T-cell (primary cell): Measurements from ENCODE around the gene LDLRAD2. TPM values are rescaled to one million over a fixed set of nuclear protein-coding genes. Genes with fewer than 3 reads are reported as not detected.

Experiments used
- ATAC-seq, 4 experiments: fragments of 200-7000 bp in 3 of 4; fragments of 150-1000 bp in 1 of 4; cut with Tn5 transposase; replicated peaks in 1 of 4; 1 replicate in 3 of 4; 2 replicates in 1 of 4; pipeline ENCODE4 v1.10.0; 2021; ENCODE audit warnings: moderate library complexity in 3 of 4, mild to moderate bottlenecking in 2 of 4, moderate number of reproducible peaks in 1 of 4
- CTCF ChIA-PET, 2 donors: fragments of 300-600 bp; sonication (Branson Sonifier 250); formaldehyde crosslinking; loops; one replicate each; lab custom pipeline; 2022; ENCODE audit warnings: antibody characterized with exemption in 2 of 2; lab: Charles Lee
- POLR2A ChIA-PET, 2 donors: fragments of 300-600 bp; sonication (Branson Sonifier 250); formaldehyde crosslinking; loops; one replicate each; lab custom pipeline; 2022; ENCODE audit warnings: antibody characterized with exemption in 2 of 2; lab: Charles Lee
- DNase-seq, 35 experiments: peaks; one replicate each; pipeline versions ENCODE4 v3.0.0 to v3.0.0-alpha.2; 2013 to 2023
- H3K27ac ChIP-seq: one replicate; pipeline ENCODE4 v1.5.1; 2013; ENCODE audit warnings: low read length
- H3K27me3 ChIP-seq, 2 experiments: replicated peaks in 1 of 2; 1 replicate in 1 of 2; 2 replicates in 1 of 2; pipeline versions ENCODE4 v1.6.1 to v1.7.0; 2013; ENCODE audit warnings: low read length in 1 of 2, mixed read lengths in 1 of 2; ENCODE audit not compliant: control insufficient read depth in 2 of 2, insufficient read depth in 2 of 2; ENCODE audit errors: extremely low read depth in 1 of 2
- H3K36me3 ChIP-seq, 2 donors: 1 replicate in 1 of 2; 2 replicates in 1 of 2; pipeline versions ENCODE4 v1.6.1 to v1.7.0; 2013; ENCODE audit warnings: low read length in 1 of 2; ENCODE audit not compliant: control insufficient read depth in 2 of 2, insufficient read depth in 1 of 2; ENCODE audit errors: extremely low read depth in 1 of 2
- H3K4me1 ChIP-seq, 2 experiments: 1 replicate in 1 of 2; 2 replicates in 1 of 2; pipeline versions ENCODE4 v1.6.1 to v1.7.0; 2013; ENCODE audit warnings: low read length in 2 of 2, mixed read lengths in 1 of 2; ENCODE audit not compliant: insufficient read depth in 2 of 2, control insufficient read depth in 1 of 2; ENCODE audit errors: extremely low read depth in 1 of 2
- H3K4me3 ChIP-seq, 2 donors: 1 replicate in 1 of 2; 2 replicates in 1 of 2; pipeline versions ENCODE4 v1.5.1 to v1.7.0; 2013; ENCODE audit warnings: mild to moderate bottlenecking in 2 of 2, low read length in 1 of 2, moderate library complexity in 1 of 2; ENCODE audit not compliant: control insufficient read depth in 1 of 2; ENCODE audit errors: extremely low read depth in 1 of 2
- H3K9me3 ChIP-seq: 2 replicates; pipeline ENCODE4 v1.7.0; 2013
- H3K27ac Mint-ChIP-seq, 2 donors: one replicate each; pipeline ENCODE4 v1.8.0; 2020 to 2021; ENCODE audit warnings: mild to moderate bottlenecking in 2 of 2, mixed read lengths in 2 of 2
- H3K27me3 Mint-ChIP-seq, 2 donors: one replicate each; pipeline ENCODE4 v1.8.0; 2021 to 2022; ENCODE audit warnings: mixed read lengths in 2 of 2
- H3K36me3 Mint-ChIP-seq: one replicate; pipeline ENCODE4 v1.8.0; 2021; ENCODE audit warnings: mixed read lengths
- H3K4me1 Mint-ChIP-seq, 3 donors: one replicate each; pipeline ENCODE4 v1.8.0; 2020 to 2022; ENCODE audit warnings: mixed read lengths in 3 of 3, mild to moderate bottlenecking in 1 of 3
- H3K4me3 Mint-ChIP-seq, 3 donors: one replicate each; pipeline ENCODE4 v1.8.0; 2020 to 2022; ENCODE audit warnings: mild to moderate bottlenecking in 3 of 3, mixed read lengths in 3 of 3, moderate library complexity in 3 of 3
- H3K9me3 Mint-ChIP-seq, 3 donors: one replicate each; pipeline ENCODE4 v1.8.0; 2020 to 2022; ENCODE audit warnings: mixed read lengths in 3 of 3
- WGBS: methylation state at CpG from one replicate; pipeline ENCODE4 v1.1.5; 2013; ENCODE audit warnings: missing lambda C conversion rate; ENCODE audit not compliant: insufficient coverage; 5-methylcytosine and 5-hydroxymethylcytosine counted together
- total RNA-seq, 35 experiments: library from RNA in 6 of 35; stranded (reverse) in 6 of 35; fragments of 120-200 nt in 1 of 35; gene quantifications; one replicate each; pipeline versions ENCODE4 v1.2.1 to v1.2.4 and lab custom pipeline; 2013 to 2026

Gene LDLRAD2
- total RNA-seq, 5 donors from 2014 or later (not counting 1 experiment from before 2014, with no cell fraction given): 0.07 to 0.13 TPM; not detected in 3

- Mint-ChIP-seq H3K27me3 (no peaks in the 10 kb centered on the region), H3K27ac (no peak overlapping the region), H3K9me3 (no peaks in the 10 kb centered on the region), H3K4me3 (no peak overlapping the region), H3K36me3 (no peaks in the 10 kb centered on the region), H3K4me1 (peaks cover 0 to 5% (median 2%) of the 10 kb centered on the region in 3 donors)
- DNase-seq (no peak), ATAC-seq (no peak)
- Histone ChIP-seq H3K9me3 (no peaks in the 10 kb centered on the region), H3K36me3 (peaks cover 0 to 2% of the 10 kb centered on the region in 2 donors), H3K27me3 (no peaks in the 10 kb centered on the region), H3K4me1 (peaks cover 0 to 4% of the 10 kb centered on the region in 2 experiments), H3K27ac (no peak overlapping the region), H3K4me3 (no peak overlapping the region)
- CTCF ChIA-PET: no interaction called here
- POLR2A ChIA-PET: no interaction called here
- WGBS: 90% methylated on average over 7 of the region's 7 CpGs
Measured at GRCh38 chr1:21853131-21853427, 41.0 kb downstream of the LDLRAD2 start.

GRCh38 chr1:21854090-21854750, 42.2 kb downstream of the LDLRAD2 start:
- WGBS: 86% methylated on average over 16 of the region's 21 CpGs
- Mint-ChIP-seq H3K27ac (no peak overlapping the region), H3K36me3 (no peaks in the 10 kb centered on the region), H3K9me3 (no peaks in the 10 kb centered on the region), H3K27me3 (no peaks in the 10 kb centered on the region), H3K4me1 (peaks cover 0 to 5% (median 2%) of the 10 kb centered on the region in 3 donors), H3K4me3 (no peak overlapping the region)
- Histone ChIP-seq H3K4me3 (no peak overlapping the region), H3K36me3 (peaks cover 0 to 2% of the 10 kb centered on the region in 2 donors), H3K9me3 (no peaks in the 10 kb centered on the region), H3K27me3 (peaks cover 0 to 1% of the 10 kb centered on the region in 2 experiments), H3K4me1 (peaks cover 0 to 4% of the 10 kb centered on the region in 2 experiments), H3K27ac (no peak overlapping the region)
- ATAC-seq (no peak), DNase-seq (no peak)
- POLR2A ChIA-PET: no interaction called here
- CTCF ChIA-PET: no interaction called here

- Mint-ChIP-seq H3K27ac (no peak overlapping the region), H3K4me1 (peaks cover 0 to 5% (median 2%) of the 10 kb centered on the region in 3 donors), H3K9me3 (no peaks in the 10 kb centered on the region), H3K27me3 (no peaks in the 10 kb centered on the region), H3K36me3 (no peaks in the 10 kb centered on the region), H3K4me3 (no peak overlapping the region)
- POLR2A ChIA-PET: no interaction called here
- CTCF ChIA-PET: no interaction called here
- Histone ChIP-seq H3K27me3 (peaks cover 0 to 4% of the 10 kb centered on the region in 2 experiments), H3K36me3 (peaks cover 0 to 5% of the 10 kb centered on the region in 2 donors), H3K27ac (no peak overlapping the region), H3K4me3 (no peak overlapping the region), H3K4me1 (peaks cover 0 to 4% of the 10 kb centered on the region in 2 experiments), H3K9me3 (no peaks in the 10 kb centered on the region)
- DNase-seq: no peak
- ATAC-seq: no peak
- WGBS: 92% methylated on average over 12 of the region's 13 CpGs
Measured at GRCh38 chr1:21854751-21855131, 42.7 kb downstream of the LDLRAD2 start.

GRCh38 chr1:21855257-21856096, 43.4 kb downstream of the LDLRAD2 start:
- CTCF ChIA-PET: no interaction called here
- POLR2A ChIA-PET: no interaction called here
- H3K4me3 ChIP-seq: no peak overlapping the region
- WGBS: 79% methylated on average over 26 of the region's 35 CpGs
- Mint-ChIP-seq H3K9me3 (no peaks in the 10 kb centered on the region), H3K27ac (no peak overlapping the region), H3K36me3 (no peaks in the 10 kb centered on the region), H3K4me3 (no peak overlapping the region), H3K27me3 (no peaks in the 10 kb centered on the region), H3K4me1 (peaks cover 0 to 5% (median 2%) of the 10 kb centered on the region in 3 donors)
- peaks cover 0 to 8% of the 10 kb centered on the region in 2 donors for H3K36me3 ChIP-seq
- no peaks in the 10 kb centered on the region for H3K9me3 ChIP-seq
- no peak overlapping the region for H3K27ac ChIP-seq
- DNase-seq (no peak), ATAC-seq (no peak)
- H3K27me3 ChIP-seq: peaks cover 0 to 4% of the 10 kb centered on the region in 2 experiments
- peaks cover 0 to 4% of the 10 kb centered on the region in 2 experiments for H3K4me1 ChIP-seq

- no peaks in the 10 kb centered on the region for H3K9me3 ChIP-seq
- WGBS: 83% methylated on average over 6 of the region's 14 CpGs
- Mint-ChIP-seq H3K4me1 (peaks cover 0 to 2% (median under 1%) of the 10 kb centered on the region in 3 donors), H3K27ac (no peak overlapping the region), H3K4me3 (no peak overlapping the region), H3K9me3 (no peaks in the 10 kb centered on the region), H3K27me3 (no peaks in the 10 kb centered on the region), H3K36me3 (no peaks in the 10 kb centered on the region)
- no peak for ATAC-seq
- H3K4me1 ChIP-seq: peaks cover 0 to 2% of the 10 kb centered on the region in 2 experiments
- H3K27ac ChIP-seq: no peak overlapping the region
- no peak overlapping the region for H3K4me3 ChIP-seq
- POLR2A ChIA-PET: no interaction called here
- no peak for DNase-seq
- H3K36me3 ChIP-seq: peaks cover 0 to 8% of the 10 kb centered on the region in 2 donors
- H3K27me3 ChIP-seq: peaks cover 0 to 4% of the 10 kb centered on the region in 2 experiments
- CTCF ChIA-PET: no interaction called here
Measured at GRCh38 chr1:21857142-21857839, 45.2 kb downstream of the LDLRAD2 start.

- DNase-seq: no peak
- Mint-ChIP-seq H3K4me3 (no peak overlapping the region), H3K36me3 (no peaks in the 10 kb centered on the region), H3K27ac (no peak overlapping the region), H3K4me1 (peaks cover 0 to 2% (median 0%) of the 10 kb centered on the region in 3 donors), H3K27me3 (no peaks in the 10 kb centered on the region), H3K9me3 (no peaks in the 10 kb centered on the region)
- no peak overlapping the region for H3K27ac ChIP-seq
- POLR2A ChIA-PET: no interaction called here
- H3K36me3 ChIP-seq: peaks cover 0 to 8% of the 10 kb centered on the region in 2 donors
- ATAC-seq: no peak
- H3K27me3 ChIP-seq: peaks cover 0 to 4% of the 10 kb centered on the region in 2 experiments
- no peaks in the 10 kb centered on the region for H3K4me1 ChIP-seq
- WGBS: 90% methylated on average over 15 of the region's 15 CpGs
- CTCF ChIA-PET: no interaction called here
- no peaks in the 10 kb centered on the region for H3K9me3 ChIP-seq
- no peak overlapping the region for H3K4me3 ChIP-seq
Measured at GRCh38 chr1:21857840-21858670, 46.0 kb downstream of the LDLRAD2 start.
